Adrenal gland (tissue), 12 donors: ENCODE data around the gene SPARCL1. TPM values are rescaled to one million over a fixed set of nuclear protein-coding genes. Genes with fewer than 3 reads are reported as not detected.
"Not testable (repeated sequence)": the region's sequence is repeated elsewhere in the genome, so short reads cannot be mapped to it uniquely, and the experiment has no call there.

Source experiments
- DNase-seq, 7 donors: peaks; one replicate each; pipeline ENCODE4 v3.0.0-alpha.2; 2019 to 2020
- H3K27ac ChIP-seq, 5 donors: fragments of 200-600 bp; sonication (generic) in 4 of 5; 1 replicate in 3 of 5; 2 replicates in 2 of 5; pipeline versions ENCODE4 v1.5.1 to v1.8.0; 2016 to 2020; ENCODE audit warnings: mild to moderate bottlenecking in 1 of 5
- H3K27me3 ChIP-seq: fragments of 200-600 bp; 2 replicates; pipeline ENCODE4 v1.8.0; 2021
- H3K36me3 ChIP-seq, 2 donors: fragments of 200-600 bp; replicated peaks in 1 of 2; 1 replicate in 1 of 2; 2 replicates in 1 of 2; pipeline versions ENCODE4 v1.5.1 to v1.8.0; 2018 to 2022
- H3K4me1 ChIP-seq, 2 donors: fragments of 200-600 bp; replicated peaks in 1 of 2; 1 replicate in 1 of 2; 2 replicates in 1 of 2; pipeline versions ENCODE4 v1.5.1 to v1.8.0; 2018 to 2021
- H3K4me3 ChIP-seq, 4 donors: fragments of 200-600 bp; sonication (generic) in 3 of 4; one replicate each; pipeline ENCODE4 v1.5.1; 2016 to 2018
- H3K9me3 ChIP-seq, 3 donors: fragments of 200-600 bp; sonication (generic) in 1 of 3; replicated peaks in 1 of 3; 1 replicate in 2 of 3; 2 replicates in 1 of 3; pipeline versions ENCODE4 v1.5.1 to v1.8.0; 2016 to 2021
- CTCF ChIP-seq, 6 experiments: fragments of 450-650 bp in 4 of 6; fragments of 200-600 bp in 2 of 6; sonication (generic) in 1 of 6; IDR thresholded peaks; 1 replicate in 5 of 6; 2 replicates in 1 of 6; pipeline versions ENCODE4 v1.5.1 to v1.8.0; 2016 to 2021; ENCODE audit warnings: antibody characterized with exemption in 6 of 6, mild to moderate bottlenecking in 2 of 6, moderate library complexity in 1 of 6
- POLR2A ChIP-seq, 2 donors: fragments of 450-650 bp; IDR thresholded peaks; one replicate each; pipeline ENCODE4 v1.6.1; 2017; ENCODE audit warnings: antibody characterized with exemption in 2 of 2, mild to moderate bottlenecking in 2 of 2, moderate library complexity in 1 of 2
- WGBS, 4 donors: extraction: QIAGEN DNeasy Blood & Tissue Kit in 2 of 4; methylation state at CpG; one replicate each; pipeline versions ENCODE4 v1.1.5 to v1.1.7; 2013 to 2017; 5-methylcytosine and 5-hydroxymethylcytosine counted together
- intact Hi-C, 2 donors: fragments of 100-400 bp; cut with DNase I; formaldehyde crosslinking; loops; one replicate each; pipeline versions ENCODE4 v1.14.1 to v1.15.0; 2022 to 2023
- polyA plus RNA-seq, 3 donors: library from polyadenylated mRNA; stranded (reverse); fragments of 200-250 nt in 2 of 3; fragments of 350-450 nt in 1 of 3; fragmentation: Illumina TruSeq in 1 of 3; extraction: RNeasy Lipid Tissue Mini Kit (QIAGEN cat#74804) in 1 of 3; gene quantifications; one replicate each; pipeline ENCODE4 v1.2.3, GENCODE V29; 2013 to 2014
- total RNA-seq, 9 donors: library from RNA; depleted of rRNA in 4 of 9; stranded (reverse); fragments of >200 nt in 4 of 9; fragments of 120-200 nt in 1 of 9; fragmentation: NEBNext Ultra II Directional in 1 of 9; extraction: Animal tissue kit (Norgen Biotek cat#: 25700) in 1 of 9; gene quantifications; one replicate each; pipeline versions ENCODE4 v1.1.0 to v1.2.4, GENCODE V29; 2013 to 2023
- donor health status: healthy with polysubstance abuse.
- donor health status: Bipolar disorder and iron deficiency.
- donor health status: DM: yes; HTN: yes; CAD: no.
- donor health status: DM: no; HTN: no; CAD: no.
- donor health status: DM: no; HTN: no; CAD: no.
- donor health status: DM: yes; HTN: yes; CAD: no.

Gene SPARCL1
- total and polyA plus RNA-seq, 12 donors = 36.9 to 201 (median 124) TPM

GRCh38 chr4:87497578-87497977 is 31.6 kb downstream of the SPARCL1 start:
- WGBS, 4 donors = 71 to 86% (median 81%) methylated on average over 3 of the region's 3 CpGs
- Histone ChIP-seq H3K27me3 (no peaks in the 10 kb centered on the region), H3K4me3 (no peak overlapping the region), H3K4me1 (peaks cover 16 to 40% of the 10 kb centered on the region in 2 donors), H3K36me3 (peaks cover 0 to 3% of the 10 kb centered on the region in 2 donors), H3K9me3 (no peaks in the 10 kb centered on the region), H3K27ac (peak overlapping the region in 2 of 5 donors; percentile 72 to 74)
- TF ChIP-seq CTCF (IDR thresholded peaks at IDR 0.05) = no peak
- TF ChIP-seq POLR2A (IDR thresholded peaks at IDR 0.05) = no peak
- intact Hi-C loops = no loop called here
- DNase-seq = no peak

GRCh38 chr4:87497159-87497558 is 32.0 kb downstream of the SPARCL1 start:
- H3K36me3 ChIP-seq = peaks cover 0 to 3% of the 10 kb centered on the region in 2 donors
- H3K27me3 ChIP-seq = no peaks in the 10 kb centered on the region
- peaks cover 18 to 40% of the 10 kb centered on the region in 2 donors for H3K4me1 ChIP-seq
- no peak overlapping the region for H3K27ac ChIP-seq
- TF ChIP-seq POLR2A (IDR thresholded peaks at IDR 0.05) (no peak), CTCF (IDR thresholded peaks at IDR 0.05) (peak in 4 of 6 experiments; percentile 18 to 24 (median 22))
- no peak for DNase-seq
- no peaks in the 10 kb centered on the region for H3K9me3 ChIP-seq
- WGBS, 4 donors = 96 to 99% (median 98%) methylated on average over 2 of the region's 2 CpGs
- intact Hi-C loops = no loop called here
- no peak overlapping the region for H3K4me3 ChIP-seq

- H3K4me1 ChIP-seq = peaks cover 10 to 23% of the 10 kb centered on the region in 2 donors
- peak overlapping the region in 1 of 4 donors; percentile 1 for H3K4me3 ChIP-seq
- no peaks in the 10 kb centered on the region for H3K27me3 ChIP-seq
- no peak for TF ChIP-seq CTCF (IDR thresholded peaks at IDR 0.05)
- TF ChIP-seq POLR2A (IDR thresholded peaks at IDR 0.05) = no peak
- H3K27ac ChIP-seq = peak overlapping the region in 2 of 5 donors; percentile 12 to 50
- WGBS, 4 donors = 56 to 73% (median 65%) methylated on average over 3 of the region's 3 CpGs
- no peak for DNase-seq
- intact Hi-C loops = no loop called here
- no peaks in the 10 kb centered on the region for H3K9me3 ChIP-seq
- peaks cover 0 to 3% of the 10 kb centered on the region in 2 donors for H3K36me3 ChIP-seq
Observed at GRCh38 chr4:87493115-87493514, 36.1 kb downstream of the SPARCL1 start.

GRCh38 chr4:87491851-87492250 is 37.3 kb downstream of the SPARCL1 start:
- 72 to 95% (median 89%) methylated on average over 2 of the region's 2 CpGs for WGBS, 4 donors
- H3K36me3 ChIP-seq, DNase-seq, H3K27ac ChIP-seq, H3K4me3 ChIP-seq, H3K9me3 ChIP-seq, intact Hi-C loops, H3K27me3 ChIP-seq: not testable (repeated sequence)
- H3K4me1 ChIP-seq = peaks cover 7 to 17% of the 10 kb centered on the region in 2 donors

GRCh38 chr4:87491436-87491835 is 37.7 kb downstream of the SPARCL1 start:
- H3K4me3 ChIP-seq = no peak overlapping the region
- peaks cover 7 to 17% of the 10 kb centered on the region in 2 donors for H3K4me1 ChIP-seq

More at GRCh38 chr4:87491436-87491835, 37.7 kb downstream of the SPARCL1 start:
- intact Hi-C loops = no loop called here
- no peak for TF ChIP-seq POLR2A (IDR thresholded peaks at IDR 0.05)
- no peak for TF ChIP-seq CTCF (IDR thresholded peaks at IDR 0.05)
- H3K27ac ChIP-seq = no peak overlapping the region
- 86 to 89% (median 87%) methylated on average over 2 of the region's 2 CpGs for WGBS, 4 donors
- H3K27me3 ChIP-seq = no peaks in the 10 kb centered on the region
- DNase-seq = no peak
- H3K36me3 ChIP-seq = peaks cover 0 to 3% of the 10 kb centered on the region in 2 donors
- no peaks in the 10 kb centered on the region for H3K9me3 ChIP-seq
